ENCODE results near the gene RASSF7.

DNA sequence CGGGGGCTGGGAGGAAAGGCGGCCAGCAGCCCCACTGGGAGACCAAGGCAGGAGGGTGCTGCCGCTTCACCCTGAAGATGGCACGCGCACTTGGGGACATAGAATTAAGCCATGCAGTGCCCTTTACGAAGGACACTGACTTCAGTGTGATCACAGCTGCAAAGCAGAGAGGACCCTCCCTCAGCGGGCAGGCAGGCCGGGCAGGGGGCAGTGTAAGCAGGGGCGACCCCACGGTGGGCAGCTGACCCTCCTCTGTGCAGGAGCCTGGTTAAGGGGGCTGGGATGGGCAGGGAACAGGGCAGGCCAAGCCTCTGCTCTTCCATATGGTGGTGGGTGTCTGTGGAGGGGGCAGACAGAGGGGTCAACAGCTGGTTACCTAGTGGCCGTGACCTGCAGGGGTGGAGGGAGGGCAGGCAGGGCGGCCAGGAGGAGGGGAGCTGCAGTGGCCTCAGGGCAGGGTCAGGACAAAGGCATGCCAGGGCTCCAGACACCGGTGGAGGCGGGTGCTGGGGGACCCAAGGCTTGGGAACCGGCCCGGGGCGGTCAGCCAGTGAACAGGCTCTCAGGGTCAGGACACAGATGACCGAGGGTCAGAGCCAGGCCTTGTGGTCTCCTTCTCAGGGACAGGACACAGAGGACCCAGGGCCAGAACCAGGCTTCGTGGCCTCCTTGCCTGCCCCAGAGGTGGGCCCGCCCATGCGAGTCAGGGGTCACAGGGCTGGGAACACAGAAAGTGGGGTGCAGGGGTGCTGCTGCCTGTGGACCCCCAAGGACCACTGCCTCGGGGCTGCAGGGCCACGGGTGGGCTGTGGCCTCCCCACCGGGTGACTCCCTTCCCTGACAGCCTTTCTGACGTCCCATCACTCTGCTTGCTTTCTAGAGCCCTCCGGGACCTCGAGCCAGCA, 7.4 kb upstream of the RASSF7 start:
- TF ChIP-seq, protein P1, sequence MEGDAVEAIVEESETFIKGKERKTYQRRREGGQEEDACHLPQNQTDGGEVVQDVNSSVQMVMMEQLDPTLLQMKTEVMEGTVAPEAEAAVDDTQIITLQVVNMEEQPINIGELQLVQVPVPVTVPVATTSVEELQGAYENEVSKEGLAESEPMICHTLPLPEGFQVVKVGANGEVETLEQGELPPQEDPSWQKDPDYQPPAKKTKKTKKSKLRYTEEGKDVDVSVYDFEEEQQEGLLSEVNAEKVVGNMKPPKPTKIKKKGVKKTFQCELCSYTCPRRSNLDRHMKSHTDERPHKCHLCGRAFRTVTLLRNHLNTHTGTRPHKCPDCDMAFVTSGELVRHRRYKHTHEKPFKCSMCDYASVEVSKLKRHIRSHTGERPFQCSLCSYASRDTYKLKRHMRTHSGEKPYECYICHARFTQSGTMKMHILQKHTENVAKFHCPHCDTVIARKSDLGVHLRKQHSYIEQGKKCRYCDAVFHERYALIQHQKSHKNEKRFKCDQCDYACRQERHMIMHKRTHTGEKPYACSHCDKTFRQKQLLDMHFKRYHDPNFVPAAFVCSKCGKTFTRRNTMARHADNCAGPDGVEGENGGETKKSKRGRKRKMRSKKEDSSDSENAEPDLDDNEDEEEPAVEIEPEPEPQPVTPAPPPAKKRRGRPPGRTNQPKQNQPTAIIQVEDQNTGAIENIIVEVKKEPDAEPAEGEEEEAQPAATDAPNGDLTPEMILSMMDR (conservative IDR thresholded peaks at IDR 0.05 in 1 of 2, IDR thresholded peaks at IDR 0.05 in 1 of 2; ENCODE audit: extremely low read depth in 1 of 2, insufficient read depth in 1 of 2, low read depth in 1 of 2, low read length in 2 of 2): no peak
- no peak for TF ChIP-seq EZH2 (IDR thresholded peaks at IDR 0.05; ENCODE audit: borderline replicate concordance, low read length)

Data from mammary epithelial cell (primary cell).